ENCODE data around the gene BDKRB2. TPM values are rescaled to one million over a fixed set of nuclear protein-coding genes. Genes with fewer than 3 reads are reported as not detected.

The BDKRB2 gene
- total and polyA plus RNA-seq, 2 experiments from 2014 or later = 0.14 to 0.21 TPM

- no peaks in the 10 kb centered on the region for H3K36me3 ChIP-seq (ENCODE audit: insufficient read depth)
- H2AFZ ChIP-seq = no peak overlapping the region
- peak overlapping the region; percentile 31; the same call in 1 of the 2 replicates for H3K27ac Mint-ChIP-seq
- H3K4me1 ChIP-seq (ENCODE audit: insufficient read depth) = no peaks in the 10 kb centered on the region
- no peak overlapping the region for H3K4me3 Mint-ChIP-seq
- peaks cover 25% of the 10 kb centered on the region for H3K9me3 Mint-ChIP-seq
- peaks cover 10% of the 10 kb centered on the region; the same call in 2 of the 3 replicates for H3K36me3 Mint-ChIP-seq (ENCODE audit: low read depth)
- DNase-seq (ENCODE audit: low spot score) (no peak), ATAC-seq (no peak)
- H3K27me3 ChIP-seq (ENCODE audit: insufficient read depth) = no peaks in the 10 kb centered on the region
- no peaks in the 10 kb centered on the region for H3K4me1 Mint-ChIP-seq
- no peaks in the 10 kb centered on the region for H3F3A ChIP-seq (replicated peaks; ENCODE audit: low read depth)
- H4K20me1 ChIP-seq (replicated peaks; ENCODE audit: insufficient read depth) = no peaks in the 10 kb centered on the region
- no peak overlapping the region for H3K4me2 ChIP-seq
- peaks cover 16% of the 10 kb centered on the region for H3K27me3 Mint-ChIP-seq (ENCODE audit: insufficient read depth, low read depth, poor library complexity)
- TF ChIP-seq NANOG (IDR thresholded peaks at IDR 0.05; ENCODE audit: borderline replicate concordance) = no peak
- no peak for TF ChIP-seq ZNF114 (CRISPR knock-in tag; IDR thresholded peaks at IDR 0.05)
- H3K4me3 ChIP-seq = no peak overlapping the region
- H3K79me2 ChIP-seq (replicated peaks; ENCODE audit: insufficient read depth) = no peaks in the 10 kb centered on the region
- H3K27ac ChIP-seq (ENCODE audit: low read depth) = no peak overlapping the region
- H3K9me2 ChIP-seq (ENCODE audit: insufficient read depth) = peaks cover 3% of the 10 kb centered on the region; the same call in 1 of the 2 replicates
Observed at GRCh38 chr14:96269359-96269710, 64.7 kb downstream of the BDKRB2 start.

- H3K27ac Mint-ChIP-seq = no peak overlapping the region
- Histone ChIP-seq H3K36me3 (ENCODE audit: insufficient read depth) (no peaks in the 10 kb centered on the region), H3K27ac (ENCODE audit: low read depth) (no peak overlapping the region), H4K20me1 (replicated peaks; ENCODE audit: insufficient read depth) (no peaks in the 10 kb centered on the region), H3F3A (replicated peaks; ENCODE audit: low read depth) (no peaks in the 10 kb centered on the region), H3K79me2 (replicated peaks; ENCODE audit: insufficient read depth) (no peaks in the 10 kb centered on the region), H2AFZ (no peak overlapping the region), H3K27me3 (ENCODE audit: insufficient read depth) (no peaks in the 10 kb centered on the region), H3K9me2 (ENCODE audit: insufficient read depth) (peaks cover 3% of the 10 kb centered on the region; the same call in 1 of the 2 replicates), H3K4me2 (no peak overlapping the region), H3K4me3 (no peak overlapping the region), H3K4me1 (ENCODE audit: insufficient read depth) (peaks cover 3% of the 10 kb centered on the region; the same call in 1 of the 2 replicates)
- ATAC-seq = no peak
- H3K36me3 Mint-ChIP-seq (ENCODE audit: low read depth) = peaks cover 10% of the 10 kb centered on the region; the same call in 2 of the 3 replicates
- DNase-seq (ENCODE audit: low spot score) = no peak
- no peak overlapping the region for H3K4me3 Mint-ChIP-seq
- TF ChIP-seq STAT1 (IDR thresholded peaks at IDR 0.05; ENCODE audit: unreplicated experiment) = no peak
- no peak for TF ChIP-seq EZH2phosphoT487 (IDR thresholded peaks at IDR 0.05; ENCODE audit: unreplicated experiment)
- TF ChIP-seq CREB1 (CRISPR knock-in tag; IDR thresholded peaks at IDR 0.05; ENCODE audit: low read depth) = no peak
- TF ChIP-seq ZNF331 (CRISPR knock-in tag; IDR thresholded peaks at IDR 0.05; ENCODE audit: low read depth) = no peak
- no peak for TF ChIP-seq ZNF114 (CRISPR knock-in tag; IDR thresholded peaks at IDR 0.05)
- no peak for TF ChIP-seq EZH2 (IDR thresholded peaks at IDR 0.05; ENCODE audit: low read depth, unreplicated experiment)
- H3K27me3 Mint-ChIP-seq (ENCODE audit: insufficient read depth, low read depth, poor library complexity) = peaks cover 10% of the 10 kb centered on the region
- H3K4me1 Mint-ChIP-seq = no peaks in the 10 kb centered on the region; the same call in 2 of the 3 replicates
- H3K9me3 Mint-ChIP-seq = peaks cover 25% of the 10 kb centered on the region
Observed at GRCh38 chr14:96270565-96271420, 66.2 kb downstream of the BDKRB2 start.

- Mint-ChIP-seq H3K27ac (no peak overlapping the region), H3K4me3 (no peak overlapping the region), H3K36me3 (ENCODE audit: low read depth) (peaks cover 10% of the 10 kb centered on the region; the same call in 2 of the 3 replicates), H3K4me1 (no peaks in the 10 kb centered on the region; the same call in 2 of the 3 replicates), H3K27me3 (ENCODE audit: insufficient read depth, low read depth, poor library complexity) (peaks cover 8% of the 10 kb centered on the region), H3K9me3 (peaks cover 25% of the 10 kb centered on the region)
- H3K4me2 ChIP-seq = no peak overlapping the region
- no peaks in the 10 kb centered on the region for H3K27me3 ChIP-seq (ENCODE audit: insufficient read depth)
- H3K36me3 ChIP-seq (ENCODE audit: insufficient read depth) = no peaks in the 10 kb centered on the region
- TF ChIP-seq EZH2 (IDR thresholded peaks at IDR 0.05; ENCODE audit: low read depth, unreplicated experiment) (no peak), ZNF331 (CRISPR knock-in tag; IDR thresholded peaks at IDR 0.05; ENCODE audit: low read depth) (peak; percentile 71), ZNF462 (CRISPR knock-in tag; IDR thresholded peaks at IDR 0.05) (no peak)
- no peaks in the 10 kb centered on the region for H3K79me2 ChIP-seq (replicated peaks; ENCODE audit: insufficient read depth)
- no peak overlapping the region for H3K27ac ChIP-seq (ENCODE audit: low read depth)
- no peak for DNase-seq (ENCODE audit: low spot score)
- no peaks in the 10 kb centered on the region for H3F3A ChIP-seq (replicated peaks; ENCODE audit: low read depth)
- H3K4me3 ChIP-seq = no peak overlapping the region
- peaks cover 3% of the 10 kb centered on the region; the same call in 1 of the 2 replicates for H3K9me2 ChIP-seq (ENCODE audit: insufficient read depth)
- ATAC-seq = no peak
- no peaks in the 10 kb centered on the region for H4K20me1 ChIP-seq (replicated peaks; ENCODE audit: insufficient read depth)
- no peak overlapping the region for H2AFZ ChIP-seq
- H3K4me1 ChIP-seq (ENCODE audit: insufficient read depth) = peaks cover 5% of the 10 kb centered on the region
Observed at GRCh38 chr14:96271421-96271762, 66.8 kb downstream of the BDKRB2 start.

Data from GM23338 (cell line).